Testis (tissue), 3 donors: ENCODE results near the gene CFAP61. TPM values are rescaled to one million over a fixed set of nuclear protein-coding genes. Genes with fewer than 3 reads are reported as not detected.

ENCODE experiments used
- DNase-seq: peaks from one replicate; pipeline ENCODE4 v3.0.0-alpha.2; 2019
- H3K27ac ChIP-seq, 2 donors: fragments of 200-600 bp; sonication (generic); one replicate each; pipeline ENCODE4 v1.5.1; 2019
- H3K27me3 ChIP-seq: fragments of 200-600 bp; sonication (generic); one replicate; pipeline ENCODE4 v1.5.1; 2019
- H3K36me3 ChIP-seq: fragments of 200-600 bp; sonication (generic); one replicate; pipeline ENCODE4 v1.5.1; 2017; ENCODE audit warnings: low read depth; ENCODE audit errors: missing control alignments
- H3K4me1 ChIP-seq: fragments of 200-600 bp; sonication (generic); one replicate; pipeline ENCODE4 v1.5.1; 2019
- H3K4me3 ChIP-seq, 2 donors: fragments of 200-600 bp; sonication (generic); one replicate each; pipeline ENCODE4 v1.5.1; 2017 to 2019
- H3K9me3 ChIP-seq: fragments of 200-600 bp; sonication (generic); one replicate; pipeline ENCODE4 v1.5.1; 2017
- POLR2A ChIP-seq: fragments of 450-650 bp; IDR thresholded peaks from one replicate; pipeline ENCODE4 v1.6.1; 2017; ENCODE audit warnings: antibody characterized with exemption, mild to moderate bottlenecking, moderate library complexity
- WGBS, 2 donors: methylation state at CpG; one replicate each; pipeline ENCODE4 v1.1.5; 2018; 5-methylcytosine and 5-hydroxymethylcytosine counted together
- intact Hi-C: fragments of 100-400 bp; cut with DNase I; formaldehyde crosslinking; loops from one replicate; pipeline ENCODE4 v1.15.1; 2023; ENCODE audit warnings: low total_unique reads
- polyA plus RNA-seq: library from polyadenylated mRNA; stranded (reverse); fragments of 350-450 nt; fragmentation: Illumina TruSeq; extraction: RNeasy Lipid Tissue Mini Kit (QIAGEN cat#74804); gene quantifications from one replicate; pipeline ENCODE4 v1.2.3, GENCODE V29; 2014; ENCODE audit warnings: low read depth, low replicate concordance; ENCODE audit not compliant: insufficient read depth
- total RNA-seq, 2 donors: library from RNA; depleted of rRNA; stranded (reverse); fragments of >200 nt; gene quantifications; one replicate each; pipeline ENCODE4 v1.2.3, GENCODE V29; 2016
- TF ChIP-seq, protein P1 (sequence below), 3 experiments: fragments of 450-650 bp in 2 of 3; fragments of 200-600 bp in 1 of 3; sonication (generic) in 1 of 3; IDR thresholded peaks; one replicate each; pipeline ENCODE4 v1.5.1; 2016 to 2019; ENCODE audit warnings: antibody characterized with exemption in 3 of 3, mild to moderate bottlenecking in 2 of 3, moderate library complexity in 1 of 3

Gene CFAP61
- total and polyA plus RNA-seq, 3 donors from 2014 or later = 21.4 to 76.0 (median 27.3) TPM

DNA sequence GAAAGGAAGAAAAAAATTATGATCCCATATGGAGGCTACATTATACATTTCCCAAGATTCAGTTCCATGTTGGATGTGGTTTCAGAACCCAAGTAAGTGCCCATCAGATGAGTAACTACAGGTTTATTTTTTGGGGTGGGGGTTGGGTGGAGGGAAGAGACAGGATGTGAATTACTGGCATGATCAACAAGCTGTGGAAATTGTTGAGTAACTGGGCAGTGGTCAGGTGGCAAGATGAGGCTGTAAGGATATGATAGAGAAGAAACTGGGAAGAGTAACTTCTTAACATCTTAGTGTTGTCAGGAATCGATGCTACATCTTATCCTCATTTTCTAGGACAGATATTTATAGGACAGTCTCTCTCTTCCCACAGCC is 153.5 kb downstream of the CFAP61 start:
- intact Hi-C loops = no loop called here
- Histone ChIP-seq H3K36me3 (no peaks in the 10 kb centered on the region), H3K27ac (no peak overlapping the region), H3K4me1 (no peaks in the 10 kb centered on the region), H3K9me3 (no peaks in the 10 kb centered on the region), H3K27me3 (no peaks in the 10 kb centered on the region), H3K4me3 (no peak overlapping the region)
- WGBS, 2 donors = 60 to 78% methylated on average over 1 of the region's 1 CpG
- no peak for TF ChIP-seq POLR2A
- TF ChIP-seq, protein P1, sequence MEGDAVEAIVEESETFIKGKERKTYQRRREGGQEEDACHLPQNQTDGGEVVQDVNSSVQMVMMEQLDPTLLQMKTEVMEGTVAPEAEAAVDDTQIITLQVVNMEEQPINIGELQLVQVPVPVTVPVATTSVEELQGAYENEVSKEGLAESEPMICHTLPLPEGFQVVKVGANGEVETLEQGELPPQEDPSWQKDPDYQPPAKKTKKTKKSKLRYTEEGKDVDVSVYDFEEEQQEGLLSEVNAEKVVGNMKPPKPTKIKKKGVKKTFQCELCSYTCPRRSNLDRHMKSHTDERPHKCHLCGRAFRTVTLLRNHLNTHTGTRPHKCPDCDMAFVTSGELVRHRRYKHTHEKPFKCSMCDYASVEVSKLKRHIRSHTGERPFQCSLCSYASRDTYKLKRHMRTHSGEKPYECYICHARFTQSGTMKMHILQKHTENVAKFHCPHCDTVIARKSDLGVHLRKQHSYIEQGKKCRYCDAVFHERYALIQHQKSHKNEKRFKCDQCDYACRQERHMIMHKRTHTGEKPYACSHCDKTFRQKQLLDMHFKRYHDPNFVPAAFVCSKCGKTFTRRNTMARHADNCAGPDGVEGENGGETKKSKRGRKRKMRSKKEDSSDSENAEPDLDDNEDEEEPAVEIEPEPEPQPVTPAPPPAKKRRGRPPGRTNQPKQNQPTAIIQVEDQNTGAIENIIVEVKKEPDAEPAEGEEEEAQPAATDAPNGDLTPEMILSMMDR (IDR thresholded peaks at IDR 0.05) = no peak
- no peak for DNase-seq

DNA sequence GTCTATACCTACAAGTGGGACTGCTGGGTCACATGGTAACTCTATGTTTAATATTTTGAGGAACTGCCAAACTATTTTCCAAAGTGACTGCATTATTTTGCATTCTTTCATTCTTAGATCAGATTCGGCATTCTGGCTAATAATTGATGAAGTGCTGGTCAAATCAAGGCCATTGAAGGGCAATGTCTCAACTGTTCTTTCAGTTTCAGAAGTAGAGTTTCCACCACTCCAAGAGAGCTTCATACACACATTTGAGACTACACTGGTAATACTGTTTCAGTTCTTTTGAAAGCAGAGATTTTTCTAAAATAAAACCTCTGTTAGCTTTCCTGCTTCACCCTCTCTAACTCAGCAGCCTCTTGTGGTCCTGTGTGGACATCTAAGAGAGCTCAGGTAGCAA is 154.5 kb downstream of the CFAP61 start:
- intact Hi-C loops = no loop called here
- Histone ChIP-seq H3K4me3 (no peak overlapping the region), H3K36me3 (no peaks in the 10 kb centered on the region), H3K9me3 (no peaks in the 10 kb centered on the region), H3K27ac (no peak overlapping the region), H3K27me3 (no peaks in the 10 kb centered on the region), H3K4me1 (no peaks in the 10 kb centered on the region)
- TF ChIP-seq POLR2A = no peak
- TF ChIP-seq, protein P1 (IDR thresholded peaks at IDR 0.05) = no peak
- WGBS, 2 donors = 83 to 91% methylated on average over 1 of the region's 1 CpG
- DNase-seq = no peak

DNA sequence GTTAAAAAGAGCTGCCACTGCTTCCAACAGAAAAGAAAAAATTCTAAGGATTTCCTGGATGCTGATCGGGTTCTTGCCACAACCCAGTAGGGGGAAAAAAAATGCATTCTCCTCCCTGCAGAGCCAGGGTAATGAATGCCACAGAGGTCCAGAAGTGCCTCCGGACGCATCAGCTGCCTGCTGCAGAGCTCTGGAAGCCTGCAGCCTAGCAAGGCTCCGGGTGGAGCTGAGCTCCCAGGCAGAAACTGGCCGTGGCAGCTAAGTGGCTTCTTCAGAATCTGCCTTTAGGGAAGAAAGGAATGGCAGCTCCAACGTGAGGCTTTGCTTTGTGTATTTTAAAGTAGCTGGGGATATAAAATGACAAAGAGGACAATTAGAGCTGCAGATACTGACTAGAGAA is 155.0 kb downstream of the CFAP61 start:
- Histone ChIP-seq H3K4me1 (no peaks in the 10 kb centered on the region), H3K27ac (no peak overlapping the region), H3K36me3 (no peaks in the 10 kb centered on the region), H3K4me3 (no peak overlapping the region), H3K27me3 (no peaks in the 10 kb centered on the region), H3K9me3 (no peaks in the 10 kb centered on the region)
- DNase-seq = no peak
- intact Hi-C loops = no loop called here
- TF ChIP-seq, protein P1 (IDR thresholded peaks at IDR 0.05) = no peak
- TF ChIP-seq POLR2A = no peak
- 47 to 59% methylated on average over 6 of the region's 6 CpGs for WGBS, 2 donors

DNA sequence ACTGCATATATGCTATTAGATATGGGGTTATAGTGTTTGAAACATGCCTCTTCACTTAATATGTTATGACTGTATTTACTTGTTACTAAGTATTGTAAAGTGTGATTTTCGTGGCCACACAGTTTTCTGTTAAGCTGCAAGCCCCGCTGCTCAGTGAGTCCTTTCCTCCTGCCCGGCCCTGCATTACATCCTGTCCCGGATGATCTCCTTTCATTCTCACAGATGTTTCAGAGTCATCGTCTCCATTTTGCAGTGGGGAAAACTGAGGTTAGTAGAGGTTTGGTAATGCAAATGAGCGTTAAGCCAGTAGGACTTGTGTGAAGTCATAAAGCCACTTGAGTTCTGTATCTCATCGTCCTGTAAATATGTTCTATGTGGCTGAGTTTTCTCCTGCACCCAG is 155.5 kb downstream of the CFAP61 start:
- no peaks in the 10 kb centered on the region for H3K27me3 ChIP-seq
- no peak for DNase-seq
- 77 to 92% methylated on average over 7 of the region's 7 CpGs for whole genome bisulfite sequencing, 2 donors
- H3K27ac ChIP-seq = no peak overlapping the region
- no peak for TF ChIP-seq POLR2A
- TF ChIP-seq, protein P1 (IDR thresholded peaks at IDR 0.05) = no peak
- H3K36me3 ChIP-seq = no peaks in the 10 kb centered on the region
- H3K9me3 ChIP-seq = no peaks in the 10 kb centered on the region
- no peaks in the 10 kb centered on the region for H3K4me1 ChIP-seq
- H3K4me3 ChIP-seq = no peak overlapping the region
- intact Hi-C loops = no loop called here

DNA sequence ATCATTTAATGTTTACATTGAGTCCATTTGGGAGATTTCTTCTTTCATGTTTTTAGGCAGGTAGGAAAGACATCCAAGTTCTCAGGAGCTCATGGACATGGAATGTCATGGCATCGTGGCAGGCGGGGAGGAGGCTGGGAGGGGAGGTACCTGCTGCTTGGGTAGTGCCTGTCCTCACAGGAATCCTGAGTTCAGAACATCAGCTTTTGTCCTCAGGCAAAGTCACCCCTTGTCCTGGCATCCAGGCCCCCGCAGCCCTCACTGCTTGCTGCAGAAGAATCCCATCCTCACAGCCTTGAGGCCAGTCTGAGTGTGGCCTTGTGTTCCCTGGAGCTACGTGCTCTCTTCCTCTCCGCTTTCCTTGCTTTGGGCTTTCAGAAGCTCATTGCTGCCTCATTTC is 157.4 kb downstream of the CFAP61 start:
- intact Hi-C loops = no loop called here
- WGBS, 2 donors = 77 to 91% methylated on average over 5 of the region's 5 CpGs
- no peak overlapping the region for H3K4me3 ChIP-seq
- H3K27me3 ChIP-seq = no peaks in the 10 kb centered on the region
- H3K36me3 ChIP-seq = no peaks in the 10 kb centered on the region
- no peak overlapping the region for H3K27ac ChIP-seq
- no peak for TF ChIP-seq POLR2A
- TF ChIP-seq, protein P1 (IDR thresholded peaks at IDR 0.05) = no peak
- DNase-seq = no peak
- H3K9me3 ChIP-seq = no peaks in the 10 kb centered on the region
- no peaks in the 10 kb centered on the region for H3K4me1 ChIP-seq
